Choroid plexus epithelial cell (primary cell): Measurements from ENCODE around the gene RETSAT.

Experiments
- DNase-seq: peaks from one replicate; pipeline ENCODE4 v3.0.0-alpha.2; 2010; ENCODE audit warnings: low read depth
- H3K4me3 ChIP-seq: 2 replicates; pipeline ENCODE4 v1.5.1; 2011; ENCODE audit warnings: low read depth, mild to moderate bottlenecking, control low read depth, low read length, moderate library complexity
- CTCF ChIP-seq: conservative IDR thresholded peaks from 2 replicates; pipeline ENCODE4 v1.5.1; 2011; ENCODE audit warnings: low read depth, mild to moderate bottlenecking, control low read depth, inconsistent platforms, low read length, moderate library complexity

The RETSAT gene

GRCh38 chr2:85354286-85355072, at the start of gene RETSAT, which contains the start of gene ELMOD3:
Gene RETSAT, minus strand, starts transcription at chr2:85354528. Its CDS starts 21 bp downstream, at chr2:85354507.
Gene ELMOD3, plus strand, starts transcription at chr2:85354769. Its CDS starts 2,430 bp downstream, at chr2:85357199.
- peak; percentile 100 for DNase-seq
- H3K4me3 ChIP-seq, result peak within 1 kb of the TSS; percentile 98
- TF ChIP-seq CTCF, result no peak

DNA sequence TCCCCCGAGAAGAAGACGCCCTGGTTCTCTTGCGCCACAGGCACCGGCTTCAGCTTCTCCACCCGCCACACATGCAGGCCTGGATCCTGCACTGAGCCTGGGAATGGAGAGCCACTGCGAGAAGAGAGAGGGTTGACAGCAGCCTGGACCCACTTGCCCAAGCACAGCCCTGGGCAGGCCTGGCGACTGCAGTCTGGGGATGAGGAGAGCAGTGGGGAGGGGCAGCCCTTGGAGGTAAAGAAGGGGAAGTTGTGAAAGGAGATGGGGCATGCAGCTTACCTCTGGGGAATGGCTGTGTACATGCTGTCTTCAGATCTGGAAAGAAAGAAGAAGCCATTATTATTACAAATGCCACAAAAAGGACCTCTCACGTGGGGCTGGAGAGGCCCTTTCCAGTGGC, 47.5 kb upstream of the RETSAT start:
- DNase-seq, result no peak
- no peak for TF ChIP-seq CTCF
- no peak overlapping the region for H3K4me3 ChIP-seq

- DNase-seq, result no peak
These were observed 47.1 kb upstream of the RETSAT start for GRCh38 chr2:85401464-85401805.

DNA sequence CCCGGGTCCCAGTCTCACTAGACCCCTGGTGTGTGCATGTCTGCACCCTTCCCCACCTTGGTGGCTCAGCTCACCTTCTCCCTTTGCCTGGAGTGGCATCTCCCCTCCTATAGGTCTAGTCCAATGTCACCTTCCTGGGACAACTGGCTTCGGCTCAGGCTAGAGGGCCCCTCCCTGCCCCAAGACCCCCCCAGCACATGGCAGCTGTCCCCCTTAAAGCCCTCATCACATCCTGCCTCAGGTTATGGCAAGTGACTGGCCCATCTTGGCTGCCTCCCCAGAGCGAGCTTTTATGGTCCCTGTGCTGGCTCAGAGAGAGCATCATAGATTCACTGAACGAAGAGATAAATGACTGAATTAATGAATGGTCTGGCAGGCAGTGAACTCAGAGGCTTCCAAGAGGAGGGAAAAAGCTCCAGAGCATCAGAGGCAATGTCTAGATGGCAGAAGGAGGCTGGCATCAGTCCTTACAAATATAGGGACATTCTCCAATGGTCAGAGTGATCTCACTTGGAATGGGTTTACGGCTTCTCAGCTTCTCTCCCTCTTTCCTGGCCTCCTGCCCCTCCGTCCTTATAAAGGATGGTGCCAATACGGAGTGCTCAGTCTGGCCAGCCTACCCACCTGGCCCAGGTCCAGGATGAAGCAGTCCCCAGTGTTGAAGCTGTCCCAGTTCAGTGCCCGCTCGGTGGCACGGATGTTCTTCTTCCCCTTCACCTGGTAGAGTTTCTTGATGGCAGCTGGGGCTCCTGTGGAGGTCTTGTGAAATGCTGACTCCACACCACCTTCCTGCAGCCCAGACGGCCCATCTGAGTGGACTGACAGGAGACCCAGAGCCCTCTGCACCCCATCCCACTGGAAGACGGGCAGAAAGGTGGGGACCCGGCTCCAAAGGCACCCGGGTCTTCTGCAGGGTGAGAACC, 46.5 kb upstream of the RETSAT start:
- DNase-seq, result no peak

More at GRCh38 chr2:85401464-85401805, 47.1 kb upstream of the RETSAT start:
- H3K4me3 ChIP-seq, result no peak overlapping the region
- no peak for TF ChIP-seq CTCF

DNA sequence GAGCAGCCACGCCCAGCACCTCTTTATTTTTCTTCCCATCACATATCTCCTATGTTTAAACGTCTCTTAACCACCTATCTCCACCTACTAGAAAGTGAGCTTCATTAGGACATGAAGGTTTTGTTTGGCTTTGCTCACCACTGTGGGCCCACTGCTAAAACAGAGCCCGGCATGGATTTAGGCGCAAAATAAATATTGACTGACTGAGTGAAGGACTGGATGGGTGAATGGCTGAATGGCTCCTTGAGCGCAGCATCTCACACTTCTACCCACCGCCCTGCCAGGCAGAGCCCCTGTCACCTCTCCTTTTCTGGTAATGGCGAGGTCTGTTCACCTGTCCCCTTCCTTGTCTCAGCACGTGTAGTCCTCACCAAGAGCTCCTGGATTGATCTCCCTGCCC, 45.7 kb upstream of the RETSAT start:
- TF ChIP-seq CTCF, result no peak
- no peak for DNase-seq
- H3K4me3 ChIP-seq, result no peak overlapping the region

More for the DNA sequence above, 46.5 kb upstream of the RETSAT start:
- no peak for TF ChIP-seq CTCF
- no peak overlapping the region for H3K4me3 ChIP-seq

DNA sequence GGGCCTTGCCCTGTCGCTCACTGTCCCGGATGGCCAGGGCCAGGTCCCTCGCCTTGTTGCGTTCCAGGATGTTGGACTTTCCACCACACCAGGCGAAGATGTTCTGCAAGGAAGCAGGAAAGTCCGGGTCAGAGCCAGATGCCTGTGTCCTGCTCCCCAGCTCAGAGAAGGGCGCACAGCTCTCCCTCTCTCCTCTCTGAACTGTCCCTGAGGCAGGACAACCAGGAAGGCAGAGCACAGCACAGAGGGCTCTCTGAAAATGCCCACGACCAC, 44.8 kb upstream of the RETSAT start:
- no peak overlapping the region for H3K4me3 ChIP-seq
- no peak for TF ChIP-seq CTCF
- no peak for DNase-seq
